ENCODE data around the gene C19orf53. TPM values are rescaled to one million over a fixed set of nuclear protein-coding genes. Genes with fewer than 3 reads are reported as not detected.
"Not testable (repeated sequence)": the region's sequence is repeated elsewhere in the genome, so short reads cannot be mapped to it uniquely, and the experiment has no call there.

The C19orf53 gene
- polyA plus RNA-seq, 1 donor: 115 TPM

DNA sequence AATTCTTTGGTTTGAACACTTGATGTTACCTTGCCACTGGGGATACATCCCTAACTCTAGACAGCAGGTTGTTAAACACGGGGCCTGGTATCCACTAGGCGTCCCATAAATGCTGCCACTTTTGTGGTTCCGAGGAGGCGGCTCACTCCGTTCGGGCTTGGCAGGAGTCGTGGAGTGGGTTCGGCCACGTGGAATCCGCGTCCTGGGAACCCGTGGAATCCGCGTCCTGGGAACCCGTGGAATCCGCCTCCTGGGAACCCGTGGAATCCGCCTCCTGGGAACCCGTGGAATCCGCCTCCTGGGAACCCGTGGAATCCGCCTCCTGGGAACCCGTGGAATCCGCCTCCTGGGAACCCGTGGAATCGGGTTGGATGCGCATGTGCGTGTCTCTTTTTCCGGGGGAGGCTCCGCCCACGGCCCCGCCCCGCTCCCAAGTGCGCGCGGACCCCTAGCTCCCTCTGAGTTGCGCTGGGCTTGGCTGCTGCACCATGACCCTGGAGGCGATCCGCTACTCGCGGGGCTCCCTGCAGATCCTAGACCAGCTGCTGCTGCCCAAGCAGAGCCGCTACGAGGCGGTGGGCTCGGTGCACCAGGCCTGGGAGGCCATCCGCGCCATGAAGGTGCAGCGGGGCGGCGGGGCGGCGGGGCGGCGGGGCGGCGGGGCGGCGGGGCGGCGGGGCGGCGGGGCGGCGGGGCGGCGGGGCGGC is 10.0 kb upstream of the C19orf53 start, which contains the start of gene MRI1:
TSS of gene MRI1 (plus strand) at position 422 of the 707 bp plus-strand sequence. CDS start at position 489, 67 bp downstream.
- no peak for DNase-seq (ENCODE audit: low read depth)

DNA sequence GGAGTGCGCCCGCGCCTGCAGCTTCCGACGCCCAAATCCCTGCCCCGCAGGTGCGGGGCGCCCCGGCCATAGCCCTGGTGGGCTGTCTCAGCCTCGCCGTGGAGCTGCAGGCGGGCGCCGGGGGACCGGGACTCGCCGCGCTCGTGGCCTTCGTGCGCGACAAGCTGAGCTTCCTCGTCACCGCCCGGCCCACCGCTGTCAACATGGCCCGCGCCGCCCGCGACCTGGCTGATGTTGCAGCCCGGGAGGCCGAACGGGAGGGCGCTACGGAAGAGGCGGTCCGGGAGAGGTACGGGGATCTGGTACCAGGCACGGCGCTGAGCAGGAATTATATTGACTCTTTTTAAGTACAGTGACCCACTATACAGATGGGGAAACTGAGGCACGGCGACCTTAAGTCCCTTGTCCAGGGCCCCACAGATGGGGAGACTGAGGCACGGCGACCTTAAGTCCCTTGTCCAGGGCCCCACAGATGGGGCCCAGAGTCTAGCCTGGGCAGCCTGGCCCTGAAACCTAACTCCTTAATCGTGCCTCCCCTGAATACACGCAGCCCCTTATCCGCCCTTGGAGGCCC is 9.3 kb upstream of the C19orf53 start:
- DNase-seq (ENCODE audit: low read depth): no peak

DNA sequence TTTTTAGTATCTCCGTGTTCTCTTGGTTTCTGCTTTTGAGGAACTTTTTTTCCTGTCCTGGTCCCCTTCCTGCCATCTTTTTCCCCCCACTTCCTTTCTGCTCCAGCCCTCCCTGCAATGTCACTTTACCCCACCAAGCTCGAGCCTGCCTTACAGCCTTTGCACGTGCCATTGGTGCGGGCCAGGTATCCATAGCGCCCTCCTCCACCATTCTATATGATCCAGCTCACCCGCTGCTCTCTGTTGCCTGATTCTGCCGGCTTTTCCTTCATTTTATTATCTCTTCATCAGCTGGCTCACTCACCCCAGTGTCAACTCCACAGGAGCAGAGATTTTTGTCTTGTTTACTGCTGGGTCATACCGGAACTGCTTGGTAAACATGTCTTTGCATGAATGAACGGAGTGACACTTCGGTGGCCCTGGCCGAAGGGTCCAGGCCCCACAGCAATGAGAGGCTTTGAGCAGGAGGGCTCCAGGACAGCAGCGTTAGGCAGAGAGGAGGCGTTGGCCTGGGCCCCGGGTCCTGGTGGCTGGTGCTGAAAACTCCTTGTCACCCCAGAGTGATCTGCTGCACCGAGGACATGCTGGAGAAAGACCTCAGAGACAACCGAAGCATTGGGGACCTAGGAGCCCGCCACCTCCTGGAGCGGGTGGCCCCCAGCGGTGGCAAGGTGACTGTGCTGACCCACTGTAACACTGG is 8.7 kb upstream of the C19orf53 start:
- no peak for DNase-seq (ENCODE audit: low read depth)

DNA sequence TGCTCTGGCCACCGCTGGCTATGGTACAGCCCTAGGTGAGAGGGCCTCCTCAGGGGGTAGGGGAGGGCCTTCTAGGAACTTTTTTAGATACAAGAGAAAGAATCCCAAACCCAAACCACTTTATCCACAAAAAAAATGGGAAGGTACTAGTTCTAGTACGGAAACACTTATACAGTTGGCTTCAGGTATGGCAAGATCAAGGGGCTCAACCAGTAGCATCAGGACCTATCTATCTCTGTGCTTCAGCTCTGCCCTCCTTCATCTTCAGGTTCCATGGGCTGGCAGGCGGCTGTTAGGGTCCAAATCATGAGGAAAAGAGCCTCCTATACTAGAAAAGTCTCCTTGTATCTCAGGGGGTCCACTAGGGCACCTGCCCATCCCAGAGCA is 8.2 kb upstream of the C19orf53 start:
- no peak for DNase-seq (ENCODE audit: low read depth)

DNA sequence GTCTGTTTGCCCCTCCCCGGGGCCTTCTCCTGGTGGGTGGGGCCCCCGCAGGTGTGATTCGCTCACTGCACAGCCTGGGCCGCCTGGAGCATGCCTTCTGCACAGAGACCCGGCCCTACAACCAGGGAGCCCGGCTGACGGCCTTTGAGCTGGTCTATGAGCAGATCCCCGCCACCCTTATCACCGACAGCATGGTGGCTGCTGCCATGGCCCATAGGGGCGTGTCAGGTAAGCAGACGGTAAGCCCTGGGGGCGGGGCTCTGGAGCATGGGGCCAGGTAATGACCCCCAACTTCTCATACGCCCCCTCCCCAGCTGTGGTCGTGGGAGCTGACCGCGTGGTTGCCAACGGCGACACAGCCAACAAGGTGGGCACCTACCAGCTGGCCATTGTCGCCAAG is 5.7 kb upstream of the C19orf53 start:
- no peak for DNase-seq (ENCODE audit: low read depth)

GRCh38 chr19:13770013-13770635 is 4.1 kb upstream of the C19orf53 start:
- no peak for DNase-seq (ENCODE audit: low read depth)

DNA sequence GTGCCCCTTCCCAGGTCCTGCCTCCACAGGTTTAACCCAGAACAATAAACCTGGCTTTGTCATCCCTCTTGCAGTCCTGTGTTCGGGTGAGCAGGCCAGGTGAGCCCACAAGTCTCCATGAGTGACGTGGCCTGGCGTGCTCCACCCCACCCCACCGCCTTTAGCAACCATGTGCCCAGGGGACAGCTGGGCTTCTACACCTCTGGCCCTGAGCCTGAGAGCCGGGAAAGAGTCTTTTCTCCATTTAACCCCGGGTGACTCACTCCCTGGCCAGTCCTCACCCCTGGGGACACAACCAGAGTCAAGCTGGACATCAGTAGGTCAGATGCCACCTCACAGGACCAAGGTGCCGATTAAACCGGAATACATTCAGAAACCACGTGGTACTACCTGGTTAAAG is 4.1 kb downstream of the C19orf53 start:
- DNase-seq (ENCODE audit: low read depth): no peak

DNA sequence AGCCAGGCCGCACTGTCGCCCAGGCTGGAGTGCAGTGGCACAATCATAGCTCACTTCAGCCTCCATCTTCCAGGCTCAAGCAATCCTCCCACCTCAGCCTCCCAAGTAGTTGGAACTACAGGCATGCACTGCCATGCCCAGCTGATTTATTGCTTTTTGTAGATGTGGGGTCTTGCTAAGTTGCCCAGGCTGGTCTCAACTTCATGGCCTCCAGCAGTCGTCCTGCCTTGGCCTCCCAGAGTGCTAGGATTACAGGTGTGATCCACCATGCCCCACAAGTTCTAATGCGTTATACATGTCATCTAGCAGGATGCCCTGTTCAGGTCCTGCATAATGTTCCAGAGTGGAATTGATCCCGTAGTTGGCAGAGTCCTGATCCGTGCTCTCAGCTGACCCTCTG is 4.6 kb downstream of the C19orf53 start:
- DNase-seq (ENCODE audit: low read depth): no peak

- not testable (repeated sequence) for DNase-seq (ENCODE audit: low read depth)
Observed at GRCh38 chr19:13779794-13780193, 5.5 kb downstream of the C19orf53 start.

GRCh38 chr19:13781547-13781946 is 7.3 kb downstream of the C19orf53 start:
- DNase-seq (ENCODE audit: low read depth): no peak

GRCh38 chr19:13782537-13782936 is 8.3 kb downstream of the C19orf53 start:
- no peak for DNase-seq (ENCODE audit: low read depth)

DNA sequence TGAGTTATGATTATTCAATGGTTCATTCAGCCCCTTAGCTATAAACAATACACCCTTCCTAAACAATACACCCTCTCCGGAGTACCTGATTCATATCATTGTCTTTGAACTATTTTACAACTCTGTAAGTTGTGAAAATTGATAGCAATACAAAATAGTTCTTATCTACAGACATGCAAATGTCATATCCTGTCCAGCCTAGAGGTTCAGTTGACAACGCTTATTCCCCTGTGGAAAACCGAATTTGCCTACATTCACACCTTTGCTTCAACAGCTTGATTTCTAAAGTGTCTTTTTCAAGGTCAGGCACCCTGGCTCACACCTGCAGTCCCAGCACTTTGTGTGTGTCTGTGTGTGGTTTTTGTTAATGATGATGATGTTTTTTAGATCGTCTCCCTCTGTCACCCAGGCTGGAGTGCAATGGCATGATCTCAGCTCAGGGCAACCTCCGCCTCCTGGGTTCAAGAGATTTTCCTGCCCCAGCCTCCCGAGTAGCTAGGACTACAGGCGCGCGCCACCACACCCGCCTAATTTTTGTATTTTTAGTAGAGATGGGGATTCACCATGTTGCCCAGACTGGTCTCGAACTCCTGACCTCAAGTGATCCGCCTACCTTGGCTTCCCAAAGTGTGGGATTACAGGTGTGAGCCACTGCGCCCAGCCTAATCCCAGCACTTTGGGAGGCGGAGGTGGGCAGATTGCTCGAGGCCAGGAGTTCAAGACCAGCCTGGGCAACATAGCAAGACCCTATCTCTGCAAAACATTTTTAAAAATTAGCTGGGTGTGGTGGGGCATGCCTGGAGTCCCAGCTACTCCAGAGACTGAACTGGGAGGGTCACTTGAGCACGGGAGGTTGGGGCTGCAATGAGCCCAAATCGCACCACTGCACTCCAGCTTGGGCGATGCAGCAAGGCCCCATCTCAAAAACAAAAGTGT is 9.6 kb downstream of the C19orf53 start:
- DNase-seq (ENCODE audit: low read depth): no peak

- no peak for DNase-seq (ENCODE audit: low read depth)
Observed at GRCh38 chr19:13784731-13785452, 10.6 kb downstream of the C19orf53 start.

DNA sequence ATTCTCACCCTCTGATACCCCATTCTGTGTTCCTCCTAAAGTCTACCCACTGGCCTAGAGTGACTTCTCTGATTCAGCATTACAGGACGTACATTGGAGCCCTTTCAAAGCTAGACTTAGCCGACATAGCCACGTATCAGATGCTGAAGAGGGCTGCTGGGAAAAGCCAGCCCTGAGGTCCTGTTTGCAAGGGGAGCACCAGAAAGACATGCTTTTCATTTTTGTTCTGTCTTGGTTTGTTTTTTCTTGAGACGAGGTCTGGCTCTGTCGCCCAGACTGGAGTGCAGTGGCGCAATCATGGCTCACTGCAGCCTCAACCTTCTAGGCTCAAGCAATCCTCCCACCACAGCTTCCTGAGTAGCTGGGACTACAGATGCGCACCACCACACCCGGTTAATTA is 14.7 kb downstream of the C19orf53 start:
- DNase-seq (ENCODE audit: low read depth): no peak

DNA sequence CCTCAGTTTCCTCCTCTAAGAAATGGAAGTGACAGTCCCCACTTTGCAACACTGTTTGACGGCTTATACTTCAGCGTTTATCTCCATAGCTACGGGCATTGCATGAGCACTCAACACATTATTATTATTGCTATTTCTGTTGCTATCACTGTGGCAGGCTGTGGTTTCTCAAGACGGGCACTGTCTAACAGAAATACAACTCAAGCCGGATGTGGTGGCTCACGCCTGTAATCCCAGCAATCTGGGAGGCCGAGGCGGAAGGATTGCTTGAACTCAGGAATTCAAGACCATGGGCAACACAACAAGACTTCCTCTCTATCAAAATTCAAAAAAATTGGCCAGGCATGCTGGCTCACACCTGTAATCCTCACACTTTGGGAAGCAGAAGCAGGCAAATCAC is 16.1 kb downstream of the C19orf53 start:
- DNase-seq (ENCODE audit: low read depth): no peak

GRCh38 chr19:13793317-13793716 is 19.1 kb downstream of the C19orf53 start:
- DNase-seq (ENCODE audit: low read depth): not testable (repeated sequence)

- DNase-seq (ENCODE audit: low read depth): peak; percentile 45
Observed at GRCh38 chr19:13794398-13794756, 20.1 kb downstream of the C19orf53 start.

GRCh38 chr19:13794757-13795589 is 20.7 kb downstream of the C19orf53 start, which contains the start of gene ZSWIM4:
TSS of gene ZSWIM4 (plus strand) at chr19:13795443. CDS start at chr19:13795649, 206 bp downstream.
- peak; percentile 97 for DNase-seq (ENCODE audit: low read depth)

DNA sequence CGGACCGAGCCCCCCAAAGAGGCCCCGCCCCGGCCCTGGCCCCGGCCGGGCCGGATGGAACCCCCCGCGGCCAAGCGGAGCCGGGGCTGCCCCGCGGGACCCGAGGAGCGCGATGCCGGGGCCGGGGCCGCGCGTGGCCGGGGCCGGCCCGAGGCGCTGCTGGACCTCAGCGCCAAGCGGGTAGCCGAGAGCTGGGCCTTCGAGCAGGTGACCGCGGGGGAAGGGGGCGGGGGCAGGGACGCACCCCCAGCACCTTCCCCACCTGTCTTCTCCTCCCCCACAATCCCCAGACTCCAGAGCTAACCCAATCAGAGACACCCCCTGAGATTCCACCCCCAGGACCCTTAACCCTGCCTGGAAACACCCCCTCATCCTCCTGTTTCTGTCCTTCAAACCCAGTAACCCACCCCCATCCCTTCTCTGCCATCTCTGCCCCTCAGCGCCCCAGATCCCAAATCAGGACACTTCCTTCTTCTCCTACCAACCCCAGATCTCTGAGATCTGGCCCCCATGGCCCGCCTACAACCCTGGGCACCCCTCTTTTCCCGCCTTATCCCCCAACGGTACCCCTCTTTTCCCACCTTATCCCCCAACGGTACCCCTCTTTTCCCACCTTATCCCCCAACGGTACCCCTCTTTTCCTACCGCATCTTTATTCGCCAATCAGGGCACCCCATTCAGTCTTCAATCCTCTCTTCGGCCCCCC is 21.5 kb downstream of the C19orf53 start:
- no peak for DNase-seq (ENCODE audit: low read depth)

Measured in forelimb muscle (tissue), 1 donor.